GF-D8 (cell line): ENCODE data around the gene TMPRSS11D.

Source experiments
- DNase-seq: peaks from one replicate; lab custom pipeline; 2025; lab: John Stamatoyannopoulos, UW

TMPRSS11D gene

DNA sequence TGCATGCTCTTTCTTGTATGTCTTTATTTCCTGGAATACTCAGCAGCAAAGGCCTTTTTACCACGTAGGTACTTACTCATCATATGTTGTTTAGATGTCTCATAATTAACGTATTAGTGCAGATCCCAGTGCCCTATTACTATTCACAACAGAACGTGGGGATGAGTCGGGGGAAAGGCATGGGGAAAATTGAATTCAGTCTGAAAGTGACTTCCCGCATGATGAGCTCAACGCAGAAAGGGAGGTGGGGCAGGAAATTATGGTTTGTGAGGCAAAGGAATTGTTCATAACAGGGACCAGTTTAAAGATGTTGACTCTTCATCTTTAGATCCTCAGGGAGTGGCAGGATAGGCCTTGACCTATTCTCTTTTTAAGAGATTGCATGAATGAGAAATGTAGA is 2.0 kb upstream of the TMPRSS11D start:
- no peak for DNase-seq

DNA sequence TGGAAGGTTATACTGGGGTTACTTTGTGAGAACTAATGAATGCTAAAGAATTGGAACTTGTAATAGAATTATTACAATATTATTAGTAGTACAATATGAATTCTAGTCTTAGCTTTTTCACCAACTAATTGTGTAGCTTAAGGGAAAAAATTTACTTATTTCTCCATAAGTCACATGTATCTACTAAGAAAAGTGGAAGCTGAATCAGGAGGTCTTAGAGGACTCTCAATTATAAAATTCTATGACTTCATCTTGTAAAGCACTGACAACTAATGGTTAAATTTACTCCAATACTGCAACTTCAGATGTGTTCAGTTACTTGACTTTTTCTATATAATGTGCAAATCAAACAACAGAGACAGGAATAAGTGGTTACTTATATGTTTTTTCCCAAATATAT is 899 bp upstream of the TMPRSS11D start:
- no peak for DNase-seq

DNA sequence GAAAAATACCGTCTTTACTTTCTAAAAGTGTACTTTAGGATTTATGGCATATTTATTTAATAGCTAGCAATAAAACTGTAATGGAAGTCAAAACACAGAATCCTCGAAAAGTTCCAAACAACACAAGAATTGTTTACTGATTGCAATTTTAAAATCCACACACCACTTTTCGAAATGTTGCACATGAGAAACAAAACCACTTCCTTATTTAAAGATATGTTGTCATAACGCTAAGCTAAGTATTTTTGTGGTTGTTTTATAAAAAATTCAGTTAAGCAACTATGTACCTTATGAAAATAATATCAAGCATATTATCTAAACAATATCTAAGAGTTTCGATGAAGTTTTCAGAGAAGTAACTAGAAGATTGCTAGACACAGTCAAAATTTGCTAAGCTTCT is 344 bp downstream of the TMPRSS11D start:
- DNase-seq = no peak

DNA sequence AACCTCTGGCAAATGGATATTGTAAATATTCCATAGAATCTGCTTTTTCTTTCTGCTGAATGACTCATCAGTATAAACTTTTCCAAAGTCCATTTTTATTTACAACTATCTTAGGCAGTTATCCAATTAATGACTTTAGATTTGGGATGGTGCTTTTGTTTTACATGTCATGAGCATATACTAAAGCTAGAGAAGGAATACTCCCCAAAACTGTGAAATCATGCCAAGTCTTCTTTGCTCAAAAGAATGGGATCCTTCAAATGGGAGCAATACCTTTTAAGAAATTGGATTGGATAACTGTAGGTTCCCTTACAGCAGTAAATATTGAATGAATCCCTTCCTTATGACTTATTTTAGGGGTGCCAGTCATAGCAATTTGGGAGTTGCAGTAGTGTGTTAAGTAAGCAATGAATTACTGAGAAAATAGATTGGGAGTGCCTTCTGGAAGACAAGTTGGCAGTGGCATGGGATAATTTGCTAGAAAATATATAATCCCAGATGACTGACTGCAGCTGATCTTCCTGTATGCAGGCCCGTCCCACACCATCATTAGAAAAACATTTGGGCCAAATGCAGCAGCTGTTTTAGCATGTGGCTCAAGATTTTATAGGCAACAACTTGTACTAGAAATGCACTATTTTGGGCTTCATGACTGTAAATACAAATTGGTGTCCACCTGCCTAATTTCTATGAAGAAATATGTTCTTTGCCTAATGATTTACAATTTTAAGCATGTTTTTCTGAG is 2.8 kb downstream of the TMPRSS11D start:
- DNase-seq = no peak

DNA sequence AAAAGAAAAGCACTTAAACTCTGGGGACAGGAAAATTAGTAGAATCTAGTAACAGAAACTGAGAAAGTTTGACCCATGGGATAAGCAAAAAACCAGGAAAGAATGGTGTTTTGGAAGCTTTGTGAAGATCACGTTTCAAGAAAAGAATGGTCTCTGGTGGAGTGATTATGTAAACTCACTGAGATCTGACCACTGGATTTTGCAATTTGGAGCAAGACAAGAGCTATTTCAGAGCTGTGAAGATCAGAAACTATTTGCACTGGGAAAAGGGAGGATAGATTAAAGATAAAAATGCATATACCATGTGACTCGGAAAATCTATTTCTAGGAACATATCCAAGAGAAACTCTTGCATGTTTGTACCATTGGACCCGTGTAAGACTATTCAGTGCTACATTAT is 4.3 kb downstream of the TMPRSS11D start:
- DNase-seq = no peak

DNA sequence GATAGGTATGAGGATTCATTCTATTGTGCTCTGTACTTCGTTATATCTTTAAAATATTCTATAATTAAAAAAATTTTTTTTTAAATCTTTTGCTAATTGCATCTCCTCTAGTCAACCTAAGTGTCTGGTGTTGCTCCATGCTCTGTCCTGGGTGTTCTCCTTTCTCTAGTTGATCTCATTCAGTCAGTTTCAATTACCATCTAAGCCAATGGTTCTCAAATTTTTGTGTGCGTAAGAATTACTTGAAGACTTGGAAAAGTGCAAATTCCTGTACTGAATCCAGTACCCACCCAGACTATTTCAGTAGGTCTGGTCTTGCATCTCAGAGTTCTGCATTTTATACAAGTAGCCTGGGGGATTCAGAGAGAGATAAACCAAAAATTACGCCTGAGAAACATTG is 6.7 kb downstream of the TMPRSS11D start:
- DNase-seq = no peak

DNA sequence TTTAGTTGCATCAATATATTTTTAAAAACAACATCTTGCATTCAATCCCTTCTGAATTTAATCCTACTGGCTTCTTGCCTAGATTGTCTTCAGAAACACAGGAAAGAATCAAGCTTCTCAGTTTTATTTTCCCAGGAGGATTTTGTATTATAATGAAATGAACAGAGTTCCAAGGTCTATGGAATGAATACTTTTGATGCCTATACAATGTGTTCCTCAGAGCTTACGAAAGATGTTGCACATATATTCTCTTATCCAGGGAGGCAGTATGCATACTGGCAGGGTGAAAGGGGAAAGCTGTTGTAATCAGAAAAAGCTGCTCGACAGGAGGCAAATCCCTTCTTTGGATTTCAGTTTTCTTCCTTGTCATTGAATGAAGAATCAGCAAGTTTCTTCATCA is 8.8 kb downstream of the TMPRSS11D start:
- DNase-seq = no peak

DNA sequence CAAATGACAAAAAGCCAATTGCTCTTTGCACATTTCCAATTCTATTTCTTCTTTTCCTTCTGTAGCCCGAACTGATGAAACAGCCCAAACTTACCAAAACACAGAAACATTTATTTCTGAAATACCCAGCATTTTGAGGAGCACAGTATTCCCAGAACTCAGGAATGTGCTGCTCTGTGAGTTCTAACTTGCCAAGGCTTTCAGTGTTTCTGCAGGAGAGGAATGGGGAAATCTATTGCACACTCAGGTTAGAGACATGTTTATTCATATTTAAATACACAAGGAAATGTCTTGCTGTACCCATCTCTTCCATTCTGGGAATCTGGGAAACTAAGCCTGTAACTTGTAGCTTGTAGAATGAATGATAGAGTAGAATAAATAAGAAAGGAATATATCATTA is 10.7 kb downstream of the TMPRSS11D start:
- no peak for DNase-seq

DNA sequence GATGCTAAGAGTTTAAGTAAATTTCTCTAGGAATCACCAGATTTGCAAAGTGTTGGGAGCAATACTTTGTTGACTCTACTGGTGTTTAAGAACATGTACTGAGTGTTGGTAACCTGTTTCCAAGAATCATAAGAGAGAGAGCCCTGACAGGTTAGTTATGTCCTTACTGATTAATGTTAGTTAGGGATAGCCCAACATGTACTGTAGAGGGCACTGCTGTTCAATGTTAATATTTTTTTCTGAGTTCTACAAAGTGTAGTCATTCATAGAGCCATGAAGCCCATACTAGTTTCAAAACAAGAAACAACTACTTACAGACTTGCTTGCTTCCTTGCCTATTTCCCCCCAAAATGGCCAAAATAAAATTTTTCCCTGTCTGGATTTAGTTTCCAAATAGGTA is 11.9 kb downstream of the TMPRSS11D start:
- DNase-seq = no peak

DNA sequence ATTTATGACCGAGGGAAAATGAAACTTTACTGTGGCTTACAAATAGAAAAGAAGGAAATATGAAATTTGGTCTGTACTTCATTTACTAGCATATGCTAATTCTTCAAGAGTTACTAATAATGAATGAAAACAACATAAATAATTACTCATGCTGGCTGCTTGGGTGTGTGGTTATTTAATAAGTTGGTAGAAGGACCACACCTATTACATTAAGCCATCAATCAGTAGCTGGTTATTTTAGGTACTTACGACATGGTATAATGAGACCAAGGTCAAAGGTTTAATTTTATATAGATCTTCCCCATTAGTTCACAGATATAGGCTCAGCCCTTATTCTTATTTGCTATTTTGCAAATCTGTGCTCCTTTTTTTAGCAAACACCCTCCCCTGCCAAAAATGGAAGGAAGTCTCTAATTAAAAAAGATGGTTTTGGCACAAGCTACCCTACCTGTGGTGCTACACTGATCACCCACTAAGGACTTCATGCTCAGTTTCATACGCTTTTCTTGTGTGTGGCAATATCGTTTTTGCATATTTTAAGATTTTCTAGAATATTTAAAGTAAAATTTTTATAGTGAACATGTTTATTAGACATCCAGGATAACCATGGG is 14.1 kb downstream of the TMPRSS11D start:
- no peak for DNase-seq

DNA sequence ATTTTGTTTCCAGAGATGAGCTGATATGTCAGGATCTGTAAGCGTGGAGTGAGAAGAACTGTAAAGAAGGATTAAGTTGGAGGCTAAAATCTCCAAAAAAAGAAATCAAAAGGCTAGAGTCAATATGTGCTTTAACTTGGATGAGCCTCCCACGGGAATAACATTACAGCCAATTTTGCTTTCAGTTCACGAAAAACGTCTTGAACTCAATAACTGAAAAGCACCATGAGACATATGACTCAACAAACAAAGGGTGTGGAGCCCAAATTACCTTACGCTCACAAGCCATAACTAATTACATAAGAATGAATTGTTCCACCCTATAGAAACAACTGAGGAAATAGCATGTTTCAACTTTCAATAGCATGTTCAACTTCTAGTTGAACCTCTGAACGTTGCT is 22.3 kb downstream of the TMPRSS11D start:
- no peak for DNase-seq

DNA sequence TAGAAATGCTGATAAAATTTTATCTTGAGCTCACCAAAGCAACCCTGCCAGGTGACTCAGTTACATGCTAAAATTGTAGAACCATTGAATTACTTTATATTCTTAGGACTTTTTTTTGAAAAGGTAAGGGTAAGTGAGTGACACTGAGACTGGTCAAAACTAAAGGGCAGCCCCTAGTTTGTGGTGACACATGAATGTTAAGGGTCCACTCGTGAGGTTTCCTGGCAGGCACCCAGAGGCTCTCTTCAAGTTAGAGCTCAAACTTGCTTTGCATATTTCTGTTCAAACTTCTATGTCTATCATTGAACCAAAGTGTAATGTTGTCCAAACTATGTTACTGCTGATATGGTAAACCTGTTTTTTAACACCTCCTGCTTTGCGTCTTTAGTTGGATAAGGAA is 30.5 kb downstream of the TMPRSS11D start:
- DNase-seq = no peak

DNA sequence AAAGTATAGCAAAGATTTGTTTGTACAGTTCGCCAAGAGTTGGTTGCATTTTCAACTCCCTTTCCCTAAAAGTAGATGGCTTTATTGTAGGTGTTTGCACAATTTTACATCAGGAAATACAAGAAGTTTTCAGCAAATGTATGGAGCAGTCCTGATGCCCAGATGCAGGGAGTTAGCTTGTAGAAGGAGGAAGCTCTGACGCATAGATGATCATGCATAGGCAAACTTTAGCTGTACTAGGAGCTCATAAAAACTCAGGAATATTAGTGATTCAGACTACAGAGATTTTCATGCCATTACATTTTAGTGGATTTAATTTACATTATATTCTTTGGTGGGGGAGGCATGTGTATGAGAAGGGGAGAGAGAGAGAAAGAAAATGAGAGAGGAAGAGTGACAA is 62.9 kb downstream of the TMPRSS11D start:
- DNase-seq = no peak

DNA sequence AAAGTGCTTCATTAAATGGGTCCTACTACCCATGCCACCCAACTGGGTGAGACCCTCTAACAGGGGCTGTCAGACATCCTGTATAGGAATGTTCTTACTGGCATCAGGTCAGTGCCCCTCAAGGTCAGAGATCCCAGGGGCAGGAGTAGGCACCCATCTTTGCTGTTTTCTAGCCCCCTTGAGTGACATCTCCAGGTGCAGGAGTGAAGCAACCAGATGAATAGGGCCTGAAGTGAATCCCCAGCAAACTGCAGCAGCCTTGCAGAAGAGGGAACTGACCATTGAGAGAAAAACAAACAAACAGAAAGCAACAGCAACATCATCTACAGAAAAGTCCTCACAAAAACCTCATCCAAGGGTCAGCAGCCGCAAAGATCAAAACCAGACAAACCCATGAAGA is 73.8 kb downstream of the TMPRSS11D start:
- DNase-seq = no peak

DNA sequence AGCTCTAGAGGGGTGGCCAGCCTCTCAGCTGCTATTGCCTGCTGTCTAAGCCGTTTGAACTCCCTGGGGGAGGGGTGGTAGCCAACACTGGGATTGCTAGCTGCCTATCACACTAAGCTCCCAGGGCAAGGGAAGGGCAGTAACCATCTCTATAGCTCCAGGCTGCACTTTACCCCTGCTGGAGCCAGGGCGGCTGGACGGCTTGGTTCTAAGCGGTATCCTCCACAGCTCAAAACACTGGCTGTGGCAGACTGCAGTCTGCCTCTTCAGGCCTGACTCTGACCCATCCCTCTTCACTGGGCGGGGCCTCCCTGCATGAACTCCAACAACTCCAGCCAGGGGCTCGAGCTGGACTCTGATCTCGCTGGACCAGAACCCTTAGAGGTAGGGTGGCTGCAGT is 74.3 kb downstream of the TMPRSS11D start:
- DNase-seq = no peak

DNA sequence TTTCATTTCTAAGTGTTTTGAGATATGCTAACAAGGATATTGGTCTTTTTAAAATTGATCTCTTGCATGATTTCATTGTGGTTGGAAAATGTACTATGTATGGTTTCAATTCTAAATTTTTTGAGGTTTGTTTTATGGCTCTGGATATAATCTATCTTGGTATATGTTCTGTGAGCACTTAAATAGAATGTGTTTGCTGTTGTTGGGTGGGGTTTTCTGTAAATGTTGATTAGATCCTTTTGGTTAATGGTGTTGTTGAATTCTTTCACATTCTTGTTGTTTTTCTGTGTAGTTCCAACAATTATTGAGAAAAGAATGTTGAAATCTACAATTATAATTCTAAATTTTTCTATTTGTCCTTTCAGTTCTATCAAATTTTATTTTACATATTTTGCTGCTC is 87.0 kb downstream of the TMPRSS11D start:
- no peak for DNase-seq

DNA sequence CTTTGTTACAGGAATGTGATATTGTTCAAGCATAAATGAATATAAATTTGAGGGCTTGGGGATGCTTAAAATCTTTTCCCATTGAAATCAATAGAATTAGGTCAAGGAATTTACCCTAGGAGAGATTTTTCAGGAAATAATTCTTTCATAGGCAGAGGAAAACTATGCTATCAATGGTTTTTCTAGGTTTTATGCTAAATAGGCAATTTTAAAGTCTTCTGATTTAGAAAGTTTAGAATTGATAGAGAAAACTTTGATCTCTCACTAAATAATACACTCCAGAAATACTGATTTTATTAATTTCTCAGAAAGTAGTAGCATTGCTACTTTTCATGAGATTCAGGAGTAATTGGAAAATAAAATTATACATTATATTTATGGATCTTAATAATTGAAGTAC is 93.1 kb downstream of the TMPRSS11D start:
- DNase-seq = no peak

DNA sequence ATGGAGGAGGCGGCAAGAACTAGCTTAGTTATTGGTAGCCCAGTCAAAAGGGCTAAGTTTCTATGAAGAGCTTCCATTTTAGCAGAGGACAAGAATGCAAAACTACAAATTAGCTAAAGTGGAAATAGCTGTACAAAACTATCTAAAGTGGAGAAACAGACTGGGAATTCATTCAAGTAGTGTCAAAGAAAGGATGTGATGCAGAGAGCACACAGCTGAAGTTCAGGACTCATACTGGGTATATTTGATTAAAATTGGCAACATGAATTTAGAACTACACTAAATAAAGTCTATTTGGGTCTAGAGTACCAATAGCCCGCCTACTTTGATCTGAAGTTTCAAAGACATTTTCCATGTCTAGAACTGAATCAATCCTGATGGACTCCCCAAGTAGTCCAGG is 96.5 kb downstream of the TMPRSS11D start:
- no peak for DNase-seq

DNA sequence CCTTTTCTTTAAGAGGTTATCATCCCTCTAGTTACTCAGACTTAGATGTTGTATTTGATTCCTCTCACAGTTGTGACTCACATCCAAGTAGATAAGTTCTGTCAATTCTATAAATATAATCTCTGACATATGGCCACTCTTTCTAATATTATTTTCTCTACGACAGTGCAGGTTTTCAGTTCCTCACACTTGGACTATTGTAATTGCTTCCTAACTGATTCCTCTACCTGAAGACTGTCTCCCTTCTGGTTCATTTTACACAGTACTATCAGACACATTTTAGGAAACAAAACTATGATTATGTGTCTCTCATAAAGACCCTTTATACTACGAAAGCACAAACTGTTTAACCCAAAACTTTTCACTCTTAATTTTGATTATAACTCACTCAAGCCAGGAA is 98.3 kb downstream of the TMPRSS11D start:
- no peak for DNase-seq

DNA sequence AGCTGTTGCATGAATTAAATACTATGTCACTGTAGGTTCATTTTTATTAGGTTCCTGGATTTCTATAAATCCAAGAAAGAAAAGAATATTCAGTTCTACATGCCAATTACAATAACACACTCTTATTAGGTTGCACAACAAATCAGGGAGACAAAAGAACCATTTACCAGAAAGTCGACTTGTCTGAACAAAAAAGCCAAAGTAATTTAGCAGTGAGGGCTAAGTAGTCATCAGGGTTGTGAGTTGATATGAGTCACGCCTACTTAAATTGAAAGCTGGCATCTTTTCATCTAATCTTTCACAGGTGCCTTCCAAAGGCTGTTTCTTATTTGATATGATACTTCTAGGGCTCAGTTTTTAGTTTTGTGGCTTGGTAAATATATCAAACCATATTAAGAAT is 104.2 kb downstream of the TMPRSS11D start:
- no peak for DNase-seq

DNA sequence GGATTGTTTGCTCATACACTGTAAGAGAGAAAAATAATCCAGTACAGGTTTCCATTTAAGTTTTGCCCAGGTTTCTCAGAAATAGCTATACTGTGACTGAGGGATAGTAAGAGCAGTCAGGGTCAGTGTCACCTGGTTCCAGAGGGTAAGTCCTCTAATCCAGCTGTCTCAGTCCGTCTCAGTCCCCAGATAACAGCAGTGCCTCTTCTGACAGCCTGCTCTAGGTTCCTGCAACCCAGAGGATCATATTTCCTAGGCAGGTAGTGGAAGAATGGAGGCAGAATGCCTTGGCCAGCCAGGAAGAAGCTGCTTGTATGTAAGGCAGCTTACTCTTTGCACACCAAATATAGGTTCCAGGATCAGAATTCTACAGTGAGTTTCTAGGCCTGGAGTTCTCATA is 107.1 kb downstream of the TMPRSS11D start:
- no peak for DNase-seq
